ENCODE measurements around the gene CALU. TPM values are rescaled to one million over a fixed set of nuclear protein-coding genes. Genes with fewer than 3 reads are reported as not detected.

The CALU gene
- total RNA-seq, 2 experiments from 2014 or later, result 53.0 to 53.9 TPM

- POLR2A ChIA-PET, result no interaction called here
- CTCF ChIA-PET, result interaction anchor here (1.0 kb wide), 1 partner anchor 87 kb away, joined by 5 read pairs; no protein-coding TSS in a partner anchor
Measured at GRCh38 chr7:128796327-128796726, 57.2 kb downstream of the CALU start.

DNA sequence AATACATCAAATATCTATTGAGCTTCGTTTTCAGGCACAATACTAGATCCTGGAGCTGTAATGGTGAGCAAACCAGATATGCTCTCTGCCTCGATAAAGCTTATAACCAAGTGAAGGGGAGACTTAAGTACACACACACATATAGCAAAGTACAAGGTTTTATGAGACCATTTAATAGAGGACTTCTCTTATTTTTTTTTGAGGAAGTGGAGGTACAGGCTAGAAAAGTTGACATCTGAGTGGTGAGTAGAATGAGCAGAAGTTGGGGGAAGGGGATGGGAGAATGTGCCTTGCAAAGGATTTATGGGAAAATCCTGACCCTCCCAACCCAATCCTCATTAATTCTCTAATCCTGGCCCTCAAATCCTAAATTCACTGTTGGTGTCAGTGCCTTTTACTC lies 60.3 kb downstream of the CALU start:
- ChIA-PET CTCF (no interaction called here), POLR2A (no interaction called here)

DNA sequence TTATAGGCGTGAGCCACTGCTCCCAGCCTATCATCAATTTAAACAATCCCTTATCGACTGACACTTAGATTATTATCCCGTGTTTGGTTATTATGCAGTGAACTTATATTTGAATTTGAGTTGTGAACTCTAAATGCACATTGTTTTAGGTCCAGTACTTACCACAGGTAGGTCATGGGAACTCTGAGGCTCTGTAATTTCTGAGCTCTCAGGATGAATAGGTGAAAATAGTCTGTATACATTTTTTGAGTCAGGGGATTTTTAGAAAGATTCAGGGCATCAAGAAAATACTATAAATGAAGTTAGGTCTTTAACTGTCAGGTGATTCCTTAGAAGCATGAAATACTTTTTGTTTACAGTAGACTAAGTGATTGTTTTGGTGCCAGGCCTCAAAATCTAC lies 61.4 kb downstream of the CALU start:
- ChIA-PET CTCF (no interaction called here), POLR2A (no interaction called here)

DNA sequence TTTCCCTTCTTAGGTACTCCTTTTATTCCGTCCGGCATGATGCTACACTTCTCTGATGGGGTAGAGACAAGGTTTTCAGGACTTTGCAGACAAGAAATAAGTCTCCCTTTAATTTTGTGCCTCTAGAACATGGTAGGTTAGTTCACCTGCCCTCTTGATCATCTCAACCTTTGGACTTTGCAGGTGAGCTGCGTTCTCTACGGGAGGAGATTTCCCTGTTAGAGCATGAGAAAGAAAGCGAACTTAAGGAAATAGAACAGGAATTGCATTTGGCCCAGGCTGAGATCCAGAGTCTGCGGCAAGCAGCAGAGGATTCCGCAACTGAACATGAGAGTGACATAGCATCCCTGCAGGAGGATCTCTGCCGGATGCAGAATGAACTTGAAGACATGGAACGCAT lies 61.8 kb downstream of the CALU start:
- CTCF ChIA-PET, result no interaction called here
- POLR2A ChIA-PET, result no interaction called here

GRCh38 chr7:128801667-128802418 lies 62.7 kb downstream of the CALU start:
- ChIA-PET CTCF (no interaction called here), POLR2A (no interaction called here)

GRCh38 chr7:128804484-128804883 lies 65.3 kb downstream of the CALU start:
- ChIA-PET POLR2A (no interaction called here), CTCF (no interaction called here)

GRCh38 chr7:128805225-128805624 lies 66.1 kb downstream of the CALU start:
- ChIA-PET CTCF (no interaction called here), POLR2A (no interaction called here)

- CTCF ChIA-PET, result no interaction called here
Measured at GRCh38 chr7:128807191-128807590, 68.0 kb downstream of the CALU start.

GRCh38 chr7:128809363-128809762 lies 70.2 kb downstream of the CALU start:
- ChIA-PET POLR2A (interaction anchor here (0.6 kb wide), 1 partner anchor 39 kb away, joined by 3 read pairs; no protein-coding TSS in a partner anchor), CTCF (no interaction called here)

More at GRCh38 chr7:128807191-128807590, 68.0 kb downstream of the CALU start:
- POLR2A ChIA-PET, result no interaction called here

GRCh38 chr7:128810473-128810872 lies 71.3 kb downstream of the CALU start:
- CTCF ChIA-PET, result no interaction called here
- POLR2A ChIA-PET, result no interaction called here

DNA sequence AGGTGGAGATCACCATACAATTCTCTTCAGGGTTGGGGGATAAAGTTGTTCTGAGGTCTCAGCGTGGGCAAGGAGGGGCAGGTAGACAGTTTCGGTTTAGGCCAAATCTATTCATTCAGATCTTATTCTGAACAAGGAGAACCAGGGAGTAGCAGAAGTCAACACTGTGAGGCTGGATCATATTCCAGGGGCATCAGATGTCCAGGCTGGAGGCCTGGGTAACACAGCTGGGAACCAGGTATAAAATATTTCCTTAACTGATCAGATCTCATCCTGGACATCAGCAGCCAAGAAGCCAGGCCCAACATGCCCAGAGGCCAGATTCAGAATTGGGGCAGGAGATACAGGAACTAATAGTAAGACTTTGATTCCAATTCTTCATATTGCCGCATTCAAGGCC lies 71.8 kb downstream of the CALU start:
- ChIA-PET CTCF (no interaction called here), POLR2A (no interaction called here)

DNA sequence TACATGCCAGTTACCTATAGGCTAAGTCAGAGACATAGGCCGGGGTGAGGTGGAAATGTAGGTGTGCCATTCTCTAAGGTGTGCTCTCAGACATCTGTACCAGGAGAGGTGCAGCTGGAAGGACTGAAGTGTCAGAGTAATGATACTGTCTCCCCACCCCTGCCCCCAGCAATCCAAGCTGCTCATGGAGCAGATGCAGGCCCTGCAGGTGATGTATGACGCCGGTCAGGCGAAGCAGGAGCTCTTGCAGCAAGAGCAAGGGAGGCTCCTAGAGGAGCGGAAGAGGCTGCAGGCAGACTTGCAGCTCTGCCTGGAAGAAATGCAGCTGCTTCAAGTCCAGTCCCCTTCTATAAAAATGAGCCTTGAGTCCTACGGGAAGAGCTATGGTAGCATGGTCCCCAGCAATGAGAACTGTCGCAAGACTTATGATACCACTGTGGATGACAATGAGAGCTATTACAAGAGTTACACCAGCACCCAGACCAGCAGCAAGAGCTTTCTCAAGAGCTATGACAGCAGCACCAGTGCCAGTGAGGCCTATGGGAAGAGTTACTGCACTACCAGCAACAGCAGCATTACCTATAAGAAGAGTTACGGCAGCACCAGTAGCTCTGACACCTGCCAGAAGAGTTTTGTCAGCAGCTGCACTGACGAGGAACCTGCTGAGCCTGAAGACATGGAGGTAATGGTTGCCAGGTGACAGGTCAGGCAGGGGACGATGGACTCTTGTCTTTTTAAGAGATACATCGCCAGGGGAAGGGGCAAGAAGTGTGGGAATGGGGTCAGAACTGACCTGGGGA lies 72.7 kb downstream of the CALU start:
- CTCF ChIA-PET, result no interaction called here
- POLR2A ChIA-PET, result no interaction called here

DNA sequence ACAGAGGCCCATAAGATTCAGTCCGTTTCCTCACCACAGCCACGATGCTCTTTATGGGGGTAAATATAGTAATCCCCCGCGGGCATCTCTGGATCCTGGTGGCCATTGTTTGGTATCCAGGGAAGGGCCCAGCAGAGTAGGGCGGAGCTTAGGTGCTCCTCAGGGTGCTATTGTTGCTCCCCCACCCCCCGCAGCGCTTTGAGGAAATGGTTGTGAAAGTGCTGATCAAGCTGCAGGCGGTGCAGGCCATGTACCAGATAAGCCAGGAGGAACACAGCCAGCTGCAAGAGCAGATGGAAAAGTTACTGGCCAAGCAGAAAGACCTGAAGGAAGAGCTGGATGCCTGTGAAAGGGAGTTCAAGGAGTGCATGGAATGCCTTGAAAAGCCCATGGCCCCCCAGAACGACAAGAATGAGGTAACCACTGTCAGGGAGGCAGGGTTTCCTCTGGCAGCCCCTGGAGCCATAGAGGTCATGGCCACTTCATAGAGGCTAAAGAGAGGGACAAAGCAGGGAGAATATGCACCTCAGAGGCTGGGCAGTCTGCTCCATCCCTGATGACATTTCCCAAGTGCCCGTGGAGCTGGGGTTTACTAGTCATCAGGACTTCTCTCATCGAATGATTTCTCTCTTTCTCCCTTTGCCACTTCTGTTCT lies 73.5 kb downstream of the CALU start:
- ChIA-PET POLR2A (no interaction called here), CTCF (no interaction called here)

- ChIA-PET POLR2A (no interaction called here), CTCF (no interaction called here)
Measured at GRCh38 chr7:128814499-128814898, 75.3 kb downstream of the CALU start.

GRCh38 chr7:128815289-128815942 lies 76.3 kb downstream of the CALU start:
- CTCF ChIA-PET, result interaction anchor here (0.6 kb wide), 1 partner anchor 392 kb away, joined by 3 read pairs; no protein-coding TSS in a partner anchor
- POLR2A ChIA-PET, result no interaction called here

DNA sequence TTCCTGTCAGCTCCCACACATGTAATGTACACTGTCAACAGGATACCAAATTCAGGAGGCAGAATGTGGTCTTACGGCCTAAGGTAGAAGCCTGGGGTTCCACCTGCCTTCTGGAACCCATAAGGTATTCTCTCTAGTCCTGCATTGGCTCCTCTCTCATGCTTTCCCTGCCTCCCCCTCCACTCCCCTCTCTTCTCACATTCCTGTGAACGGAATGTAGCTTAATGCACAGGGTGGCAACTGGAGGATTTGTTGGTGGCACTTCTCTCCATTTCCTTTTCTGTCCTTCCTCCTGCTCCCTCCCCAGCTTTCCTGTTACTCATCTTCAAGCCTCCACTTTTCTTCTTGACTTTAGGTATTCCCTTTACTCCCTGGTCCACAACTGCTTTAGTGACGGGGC lies 79.5 kb downstream of the CALU start:
- POLR2A ChIA-PET, result no interaction called here
- CTCF ChIA-PET, result interaction anchor here (1.1 kb wide), 1 partner anchor 24 kb away, joined by 5 read pairs; no protein-coding TSS in a partner anchor

Measured in activated CD8-positive, alpha-beta memory T cell treated with anti-CD3 and anti-CD28 coated beads for 36 hours (primary cell).